Activated CD8-positive, alpha-beta memory T cell treated with anti-CD3 and anti-CD28 coated beads for 36 hours (primary cell): Measurements from ENCODE around the gene GOLT1A. TPM values are rescaled to one million over a fixed set of nuclear protein-coding genes. Genes with fewer than 3 reads are reported as not detected.
"Not testable (repeated sequence)": the region's sequence is repeated elsewhere in the genome, so short reads cannot be mapped to it uniquely, and the experiment has no call there.

Experiments used
- CTCF ChIA-PET: fragments of 350-600 bp; sonication (Branson Sonifier 250); formaldehyde crosslinking; loops from one replicate; lab custom pipeline; 2021; ENCODE audit warnings: antibody characterized with exemption; lab: Charles Lee
- POLR2A ChIA-PET: fragments of 350-600 bp; sonication (Branson Sonifier 250); formaldehyde crosslinking; loops from one replicate; lab custom pipeline; 2021; ENCODE audit warnings: antibody characterized with exemption; lab: Charles Lee
- total RNA-seq, 2 experiments: library from RNA; stranded (reverse); gene quantifications; one replicate each; pipeline ENCODE4 v1.2.3, GENCODE V29; 2021

Gene GOLT1A
- total RNA-seq, 2 experiments from 2014 or later, result not detected

- POLR2A ChIA-PET, result no interaction called here
- CTCF ChIA-PET, result no interaction called here
These were observed 37.5 kb upstream of the GOLT1A start for GRCh38 chr1:204251286-204251685.

GRCh38 chr1:204250428-204251030 is 36.7 kb upstream of the GOLT1A start:
- ChIA-PET POLR2A (no interaction called here), CTCF (no interaction called here)

GRCh38 chr1:204249736-204250427 is 36.1 kb upstream of the GOLT1A start:
- CTCF ChIA-PET, result no interaction called here
- POLR2A ChIA-PET, result no interaction called here

- CTCF ChIA-PET, result interaction anchor here (1.1 to 1.4 kb wide), 2 partner anchors 87 to 115 kb away, joined by 3 to 4 read pairs; no protein-coding TSS in a partner anchor
These were observed 35.2 kb upstream of the GOLT1A start for GRCh38 chr1:204248954-204249353.

GRCh38 chr1:204246876-204247275 is 33.1 kb upstream of the GOLT1A start:
- POLR2A ChIA-PET, result no interaction called here
- CTCF ChIA-PET, result no interaction called here

More at GRCh38 chr1:204248954-204249353, 35.2 kb upstream of the GOLT1A start:
- POLR2A ChIA-PET, result no interaction called here

DNA sequence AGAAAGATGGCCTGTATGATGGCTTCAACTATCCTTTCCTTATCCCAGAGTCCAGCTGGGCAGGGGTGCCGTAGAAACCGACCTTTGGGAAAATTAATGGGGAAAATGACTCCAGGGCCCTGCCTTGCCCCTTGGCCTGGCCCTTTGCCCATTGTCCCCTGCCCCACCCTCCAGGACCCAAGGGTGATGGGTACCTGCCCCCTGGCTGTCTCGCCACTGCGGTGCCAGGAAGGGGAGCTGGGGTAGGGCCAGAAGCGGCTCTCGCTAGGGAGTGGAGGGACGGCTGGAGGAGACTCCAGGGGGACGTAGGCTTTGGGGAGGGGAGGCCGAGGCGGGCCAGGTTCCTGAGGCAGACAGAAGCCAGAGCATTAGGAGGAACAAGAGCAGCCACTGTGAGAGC is 29.1 kb upstream of the GOLT1A start:
- ChIA-PET POLR2A (interaction anchor here (0.6 to 1.1 kb wide), 2 partner anchors 33 to 423 kb away, joined by 3 to 6 read pairs; no protein-coding TSS in a partner anchor), CTCF (no interaction called here)

DNA sequence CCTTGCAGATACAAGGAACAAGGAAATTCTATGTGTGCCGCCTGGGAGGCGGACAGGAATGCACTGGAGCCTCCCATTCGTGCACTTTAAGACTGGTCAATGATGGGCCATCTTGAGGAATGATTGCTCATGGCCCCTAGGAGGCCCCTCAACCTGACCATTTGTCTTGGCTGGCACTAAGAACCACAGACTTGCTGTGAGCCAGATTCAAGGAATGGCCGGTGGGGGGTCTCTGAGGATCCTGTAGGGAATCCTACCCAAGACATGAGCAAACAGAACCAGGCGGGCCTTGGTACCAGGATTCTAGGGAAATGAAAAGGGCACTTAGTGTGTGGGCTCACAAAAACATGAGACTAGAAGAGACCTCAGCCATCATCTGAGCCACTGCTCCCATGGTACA is 28.1 kb upstream of the GOLT1A start:
- ChIA-PET POLR2A (interaction anchor here (1.1 kb wide), 1 partner anchor 32 kb away, joined by 3 read pairs; no protein-coding TSS in a partner anchor), CTCF (no interaction called here)

DNA sequence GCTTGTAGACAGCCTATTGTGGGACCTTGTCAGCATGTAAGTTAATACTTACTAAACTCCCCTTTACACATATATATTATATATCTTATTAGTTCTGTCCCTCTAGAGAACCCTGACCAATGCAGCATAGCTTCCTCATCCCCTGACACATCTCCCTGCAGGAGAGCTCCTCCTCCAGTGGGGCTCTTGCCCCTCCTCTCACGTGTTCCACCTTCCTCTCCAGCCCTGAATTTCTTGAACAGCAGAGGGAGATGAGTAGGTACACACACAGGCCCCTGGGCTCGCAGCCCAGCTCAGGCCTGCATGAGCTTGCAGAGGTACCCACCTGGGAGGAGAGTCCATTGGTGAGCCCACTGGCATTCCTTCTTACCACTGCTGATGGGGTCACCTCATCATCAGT is 27.3 kb upstream of the GOLT1A start:
- ChIA-PET POLR2A (no interaction called here), CTCF (no interaction called here)

DNA sequence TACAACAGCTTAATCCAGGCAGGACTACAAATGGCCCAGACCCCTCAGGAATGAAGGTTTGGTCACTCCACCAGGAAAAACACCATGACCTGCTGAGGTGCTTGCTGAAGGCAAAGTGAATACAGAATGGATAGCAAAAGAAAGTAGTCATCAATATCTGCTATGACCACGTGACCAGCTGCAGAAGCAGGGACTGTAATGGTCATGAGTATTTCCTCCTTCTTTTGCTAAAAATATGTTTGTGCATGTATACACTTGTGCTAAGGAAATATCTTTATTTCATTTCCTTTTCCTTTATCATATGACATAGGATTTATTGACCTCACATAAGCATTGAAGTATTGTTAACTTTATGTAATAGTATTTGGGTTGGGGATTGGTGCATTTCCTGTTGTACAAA is 26.4 kb upstream of the GOLT1A start:
- CTCF ChIA-PET, result no interaction called here
- POLR2A ChIA-PET, result no interaction called here

- POLR2A ChIA-PET, CTCF ChIA-PET: not testable (repeated sequence)
These were observed 25.6 kb upstream of the GOLT1A start for GRCh38 chr1:204239401-204239800.

- POLR2A ChIA-PET, CTCF ChIA-PET: not testable (repeated sequence)
These were observed 24.7 kb upstream of the GOLT1A start for GRCh38 chr1:204238520-204238919.

DNA sequence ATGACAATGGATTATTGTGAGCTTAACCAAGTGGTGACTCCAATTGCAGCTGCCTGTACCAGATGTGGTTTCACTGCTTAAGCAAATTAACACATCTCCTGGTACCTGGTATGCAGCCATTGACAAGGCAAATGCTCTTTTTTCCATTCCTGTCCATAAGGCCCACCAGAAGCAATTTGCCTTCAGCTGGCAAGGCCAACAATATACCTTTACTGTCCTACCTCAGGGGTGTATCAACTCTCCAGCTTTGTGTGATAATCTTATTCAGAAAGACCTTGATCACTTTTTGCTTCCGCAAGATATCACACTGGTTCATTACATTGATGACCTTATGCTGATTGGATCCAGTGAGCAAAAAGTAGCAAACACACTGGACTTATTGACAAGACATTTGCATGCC is 23.7 kb upstream of the GOLT1A start:
- POLR2A ChIA-PET, CTCF ChIA-PET: not testable (repeated sequence)

DNA sequence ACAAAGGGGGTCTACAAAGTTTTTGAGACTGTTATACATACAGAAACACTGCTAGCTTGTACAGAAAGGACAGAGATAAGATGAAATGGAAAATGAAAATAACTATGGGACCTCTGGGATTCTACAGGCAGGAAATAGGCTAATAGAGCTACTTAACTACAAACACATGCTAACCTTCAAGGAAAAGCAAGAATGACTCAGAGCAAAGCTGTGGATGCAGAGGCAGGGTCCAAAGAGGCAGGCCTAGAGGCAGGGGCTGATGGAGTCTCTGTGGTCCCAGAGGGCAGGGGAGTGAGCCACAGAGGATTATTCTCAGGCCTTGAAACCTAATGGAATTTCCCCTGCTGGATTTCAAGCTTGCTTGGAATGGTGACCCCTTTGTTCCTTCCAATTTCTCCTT is 18.7 kb upstream of the GOLT1A start:
- CTCF ChIA-PET, result no interaction called here
- POLR2A ChIA-PET, result no interaction called here

GRCh38 chr1:204230211-204230610 is 16.4 kb upstream of the GOLT1A start:
- CTCF ChIA-PET, result interaction anchor here (0.6 to 1.0 kb wide), 2 partner anchors 23 to 26 kb away, joined by 3 to 4 read pairs; no protein-coding TSS in a partner anchor
- POLR2A ChIA-PET, result no interaction called here

DNA sequence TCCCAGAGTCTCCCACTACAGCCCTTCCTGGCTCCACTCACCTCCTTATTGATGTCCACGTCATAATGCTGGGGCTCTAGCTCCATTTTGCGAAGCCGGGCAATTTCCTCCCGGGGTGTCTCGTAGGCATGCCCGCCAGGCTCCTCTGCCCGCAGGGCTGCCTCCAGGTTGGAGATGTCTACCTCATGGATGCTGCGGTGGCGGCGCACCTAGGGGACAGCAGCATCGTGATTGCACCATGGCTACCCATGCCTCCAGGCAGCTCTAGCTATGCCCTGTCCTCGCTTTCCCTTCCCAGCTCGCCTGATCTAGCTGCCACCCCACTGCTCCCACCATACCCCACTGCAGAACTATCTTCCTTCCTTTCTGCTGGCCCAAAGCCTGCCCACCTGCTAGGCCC is 15.1 kb upstream of the GOLT1A start:
- ChIA-PET POLR2A (no interaction called here), CTCF (no interaction called here)

- CTCF ChIA-PET, result interaction anchor here (1.1 kb wide), 1 partner anchor 21 kb away, joined by 6 read pairs; no protein-coding TSS in a partner anchor
These were observed 14.4 kb upstream of the GOLT1A start for GRCh38 chr1:204227996-204228785.

GRCh38 chr1:204227351-204227750 is 13.6 kb upstream of the GOLT1A start:
- ChIA-PET CTCF (interaction anchor here (1.1 kb wide), 1 partner anchor 20 kb away, joined by 6 read pairs; no protein-coding TSS in a partner anchor), POLR2A (no interaction called here)

More at GRCh38 chr1:204227996-204228785, 14.4 kb upstream of the GOLT1A start:
- POLR2A ChIA-PET, result no interaction called here

GRCh38 chr1:204225841-204226735 is 12.3 kb upstream of the GOLT1A start:
- ChIA-PET CTCF (no interaction called here), POLR2A (no interaction called here)

DNA sequence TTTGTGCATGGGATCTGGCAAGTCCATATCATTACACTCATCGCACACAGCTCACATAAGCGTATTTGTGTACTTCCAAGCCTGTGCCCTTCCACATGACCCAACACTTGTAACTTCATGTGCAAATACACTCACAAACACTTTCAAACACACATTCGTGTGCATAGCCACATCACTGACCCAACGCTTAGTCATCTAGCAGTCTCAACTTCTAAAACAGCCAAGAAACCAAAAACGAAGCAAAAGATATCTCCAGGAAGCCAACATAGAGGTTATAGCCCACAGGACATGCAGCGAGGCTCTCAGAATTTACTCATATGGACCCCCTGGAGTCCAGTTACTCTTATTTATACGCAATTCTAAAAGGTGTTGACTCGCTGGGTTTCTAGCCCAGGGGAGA is 10.9 kb upstream of the GOLT1A start:
- CTCF ChIA-PET, result no interaction called here
- POLR2A ChIA-PET, result no interaction called here
